Measurements from ENCODE around the gene CLUH.

Gene CLUH

GRCh38 chr17:2647957-2648356 is 63.6 kb downstream of the CLUH start:
- Histone ChIP-seq H3K4me3 (ENCODE audit: low read depth in 1 of 2, low read length in 1 of 2) (no peak overlapping the region), H3K27me3 (no peaks in the 10 kb centered on the region), H3K4me1 (ENCODE audit: control insufficient read depth in 1 of 2, insufficient read depth in 1 of 2, low read depth in 1 of 2, low read length in 1 of 2) (no peaks in the 10 kb centered on the region), H3K27ac (no peak overlapping the region), H3K9me3 (no peaks in the 10 kb centered on the region), H3K36me3 (peaks cover 31% of the 10 kb centered on the region)
- no peak for TF ChIP-seq CTCF (IDR thresholded peaks at IDR 0.05)

DNA sequence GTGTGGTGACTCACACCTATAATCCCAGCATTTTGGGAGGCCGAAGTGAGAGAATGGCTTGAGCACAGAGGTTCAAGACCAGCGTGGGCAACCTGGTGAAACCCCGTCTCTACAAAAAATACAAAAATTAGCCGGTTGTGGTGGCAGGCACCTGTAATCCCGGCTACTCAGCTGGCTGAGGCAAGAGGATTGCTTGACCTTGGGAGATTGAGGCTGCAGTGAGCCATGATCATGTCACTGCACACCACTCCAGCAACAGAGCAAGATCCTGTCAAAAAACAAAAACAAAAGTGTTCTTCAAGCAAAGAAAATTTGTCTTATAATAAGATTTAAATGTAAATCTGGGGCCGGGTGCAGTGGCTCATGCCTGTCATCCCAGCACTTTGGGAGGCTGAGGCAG is 66.6 kb downstream of the CLUH start:
- no peak overlapping the region for H3K4me3 ChIP-seq (ENCODE audit: low read depth in 1 of 2, low read length in 1 of 2)
- no peaks in the 10 kb centered on the region for H3K4me1 ChIP-seq (ENCODE audit: control insufficient read depth in 1 of 2, insufficient read depth in 1 of 2, low read depth in 1 of 2, low read length in 1 of 2)
- no peak for TF ChIP-seq CTCF (IDR thresholded peaks at IDR 0.05)
- peaks cover 47% of the 10 kb centered on the region for H3K36me3 ChIP-seq
- no peak overlapping the region for H3K27ac ChIP-seq
- no peaks in the 10 kb centered on the region for H3K27me3 ChIP-seq
- no peaks in the 10 kb centered on the region for H3K9me3 ChIP-seq
